Left lung (tissue), 14 donors: Measurements from ENCODE around the gene PIGB. TPM values are rescaled to one million over a fixed set of nuclear protein-coding genes. Genes with fewer than 3 reads are reported as not detected.

Source experiments
- ATAC-seq: fragments of 200-7000 bp; cut with Tn5 transposase; one replicate; pipeline ENCODE4 v1.9.1; 2020; ENCODE audit warnings: moderate library complexity
- DNase-seq, 4 donors: peaks; one replicate each; pipeline ENCODE4 v3.0.0-alpha.2; 2013 to 2020
- H3K27ac ChIP-seq, 2 donors: fragments of 200-600 bp; sonication (generic) in 1 of 2; one replicate each; pipeline versions ENCODE4 v1.5.0 to v1.8.0; 2020 to 2021
- H3K27me3 ChIP-seq, 2 donors: fragments of 200-600 bp; sonication (generic) in 1 of 2; one replicate each; pipeline versions ENCODE4 v1.5.0 to v1.8.0; 2020 to 2021
- H3K36me3 ChIP-seq, 2 donors: fragments of 200-600 bp; sonication (generic) in 1 of 2; one replicate each; pipeline versions ENCODE4 v1.5.0 to v1.8.0; 2020 to 2021
- H3K4me1 ChIP-seq, 2 donors: fragments of 200-600 bp; one replicate each; pipeline ENCODE4 v1.8.0; 2021
- H3K4me3 ChIP-seq, 2 donors: fragments of 200-600 bp; sonication (generic) in 1 of 2; one replicate each; pipeline versions ENCODE4 v1.5.0 to v1.8.0; 2020 to 2021; ENCODE audit warnings: mild to moderate bottlenecking in 1 of 2
- H3K9me3 ChIP-seq, 2 donors: fragments of 200-600 bp; sonication (generic) in 1 of 2; one replicate each; pipeline versions ENCODE4 v1.5.0 to v1.8.0; 2020 to 2021
- CTCF ChIP-seq, 2 donors: fragments of 200-600 bp; sonication (generic) in 1 of 2; IDR thresholded peaks; one replicate each; pipeline versions ENCODE4 v1.5.0 to v1.8.0; 2021; ENCODE audit warnings: antibody characterized with exemption in 2 of 2
- intact Hi-C, 2 donors: fragments of 100-400 bp; cut with DNase I; formaldehyde crosslinking; loops; one replicate each; pipeline versions ENCODE4 v1.11.2 to v1.14.2; 2022
- long read RNA-seq, 12 donors: library from polyadenylated mRNA in 2 of 12; unstranded in 2 of 12; transcript quantifications; one replicate each; pipeline ENCODE4 v2.0.0 and lab custom pipeline, GENCODE V29; 2019 to 2026
- polyA plus RNA-seq, 6 donors: library from polyadenylated mRNA; unstranded; fragments of 120-200 nt; gene quantifications; one replicate each; pipeline ENCODE4 v1.2.1, GENCODE V29; 2013; ENCODE audit not compliant: insufficient read length in 6 of 6
- total RNA-seq, 2 donors: library from RNA; stranded (reverse); fragmentation: NEBNext Ultra II Directional; extraction: Animal tissue kit (Norgen Biotek cat#: 25700); gene quantifications; one replicate each; pipeline ENCODE4 v1.2.1, GENCODE V29; 2021
- donor health status: DM: no; HTN: yes; CAD: no.
- donor health status: DM: no; HTN: no; CAD: no.

Gene PIGB
- 10 to 100 TPM; 13.6 to 17.6 TPM for total RNA-seq
- 10 to 100 TPM; 17.1 to 25.3 (median 20.4) TPM for polyA plus RNA-seq
- long read RNA-seq, donor 1, partial matches to known transcripts, result 20 of 26 reads
- long read RNA-seq, donor 1, other reads (novel, unspliced or antisense), result 0 of 26 reads
- long read RNA-seq, donor 2, partial matches to known transcripts, result 28 of 50 reads
- long read RNA-seq, donor 2, other reads (novel, unspliced or antisense), result 20 of 50 reads
- long read RNA-seq, donor 3, partial matches to known transcripts, result 0 of 1 reads
- long read RNA-seq, donor 3, other reads (novel, unspliced or antisense), result 0 of 1 reads
- long read RNA-seq, donor 4, partial matches to known transcripts, result 1 of 4 reads
- long read RNA-seq, donor 4, other reads (novel, unspliced or antisense), result 2 of 4 reads
- long read RNA-seq, donor 5, partial matches to known transcripts, result 17 of 21 reads
- long read RNA-seq, donor 5, other reads (novel, unspliced or antisense), result 0 of 21 reads
- long read RNA-seq, donor 6, partial matches to known transcripts, result 28 of 51 reads
- long read RNA-seq, donor 6, other reads (novel, unspliced or antisense), result 21 of 51 reads
- long read RNA-seq, donor 7, result 0 reads
- long read RNA-seq, donor 8, result 0 reads
- long read RNA-seq, donor 9, result 0 reads
- long read RNA-seq, donor 10, partial matches to known transcripts, result 0 of 1 reads
- long read RNA-seq, donor 10, other reads (novel, unspliced or antisense), result 0 of 1 reads
- long read RNA-seq, donor 11, result 0 reads
- long read RNA-seq, donor 12, partial matches to known transcripts, result 11 of 11 reads
- long read RNA-seq, donor 12, other reads (novel, unspliced or antisense), result 0 of 11 reads

- TF ChIP-seq CTCF (IDR thresholded peaks at IDR 0.05), result peak in 1 of 2 donors; percentile 9
- Histone ChIP-seq H3K9me3 (no peaks in the 10 kb centered on the region), H3K36me3 (peaks cover 0 to 2% of the 10 kb centered on the region in 2 donors), H3K4me1 (peaks cover 16 to 73% of the 10 kb centered on the region in 2 donors), H3K27ac (peak within 1 kb of the TSS; percentile 91 to 96), H3K27me3 (no peaks in the 10 kb centered on the region), H3K4me3 (peak within 1 kb of the TSS; percentile 73 to 79)
- ATAC-seq, result peak; percentile 97
- DNase-seq, result peak; percentile 86 to 92 (median 90)
- intact Hi-C loops, result no loop called here
Measured at GRCh38 chr15:55318588-55319494, at the start of gene PIGB, which contains the start of gene PIGBOS1. PIGB (plus strand) TSS chr15:55319222; CDS start chr15:55319251, 29 bp downstream. PIGBOS1 (minus strand) TSS chr15:55319123; CDS start chr15:55317792, 1,331 bp downstream.

- ATAC-seq (no peak), DNase-seq (no peak)
- intact Hi-C loops, result no loop called here
- H3K27me3 ChIP-seq, result no peaks in the 10 kb centered on the region
- H3K4me3 ChIP-seq, result no peak overlapping the region
- no peaks in the 10 kb centered on the region for H3K9me3 ChIP-seq
- H3K27ac ChIP-seq, result no peak overlapping the region
- no peak for TF ChIP-seq CTCF (IDR thresholded peaks at IDR 0.05)
- H3K4me1 ChIP-seq, result peaks cover 0 to 76% of the 10 kb centered on the region in 2 donors
- H3K36me3 ChIP-seq, result peaks cover 0 to 5% of the 10 kb centered on the region in 2 donors
Measured at GRCh38 chr15:55270291-55270690, 48.7 kb upstream of the PIGB start.

GRCh38 chr15:55276324-55276723, 42.7 kb upstream of the PIGB start:
- ATAC-seq (no peak), DNase-seq (no peak)
- Histone ChIP-seq H3K4me3 (no peak overlapping the region), H3K27me3 (no peaks in the 10 kb centered on the region), H3K4me1 (peaks cover 11 to 79% of the 10 kb centered on the region in 2 donors), H3K27ac (peak overlapping the region in 1 of 2 donors; percentile 71), H3K36me3 (no peaks in the 10 kb centered on the region), H3K9me3 (no peaks in the 10 kb centered on the region)
- intact Hi-C loops, result no loop called here
- no peak for TF ChIP-seq CTCF (IDR thresholded peaks at IDR 0.05)

GRCh38 chr15:55277116-55277564, 41.9 kb upstream of the PIGB start:
- ATAC-seq, result no peak
- TF ChIP-seq CTCF (IDR thresholded peaks at IDR 0.05), result no peak
- H3K4me3 ChIP-seq, result no peak overlapping the region
- no peak for DNase-seq
- H3K36me3 ChIP-seq, result no peaks in the 10 kb centered on the region
- no peaks in the 10 kb centered on the region for H3K9me3 ChIP-seq
- peaks cover 14 to 85% of the 10 kb centered on the region in 2 donors for H3K4me1 ChIP-seq
- no peaks in the 10 kb centered on the region for H3K27me3 ChIP-seq
- H3K27ac ChIP-seq, result peak overlapping the region; percentile 23 to 71
- intact Hi-C loops, result no loop called here
